HG03159 (cell line): Measurements from ENCODE around the gene IFT80.

Source experiments
- ATAC-seq: cut with Tn5 transposase; IDR thresholded peaks from one replicate; pipeline ENCODE4 v1.9.1; 2021; ENCODE audit warnings: mild to moderate bottlenecking, moderate library complexity; ENCODE audit not compliant: unreplicated experiment

Gene IFT80

DNA sequence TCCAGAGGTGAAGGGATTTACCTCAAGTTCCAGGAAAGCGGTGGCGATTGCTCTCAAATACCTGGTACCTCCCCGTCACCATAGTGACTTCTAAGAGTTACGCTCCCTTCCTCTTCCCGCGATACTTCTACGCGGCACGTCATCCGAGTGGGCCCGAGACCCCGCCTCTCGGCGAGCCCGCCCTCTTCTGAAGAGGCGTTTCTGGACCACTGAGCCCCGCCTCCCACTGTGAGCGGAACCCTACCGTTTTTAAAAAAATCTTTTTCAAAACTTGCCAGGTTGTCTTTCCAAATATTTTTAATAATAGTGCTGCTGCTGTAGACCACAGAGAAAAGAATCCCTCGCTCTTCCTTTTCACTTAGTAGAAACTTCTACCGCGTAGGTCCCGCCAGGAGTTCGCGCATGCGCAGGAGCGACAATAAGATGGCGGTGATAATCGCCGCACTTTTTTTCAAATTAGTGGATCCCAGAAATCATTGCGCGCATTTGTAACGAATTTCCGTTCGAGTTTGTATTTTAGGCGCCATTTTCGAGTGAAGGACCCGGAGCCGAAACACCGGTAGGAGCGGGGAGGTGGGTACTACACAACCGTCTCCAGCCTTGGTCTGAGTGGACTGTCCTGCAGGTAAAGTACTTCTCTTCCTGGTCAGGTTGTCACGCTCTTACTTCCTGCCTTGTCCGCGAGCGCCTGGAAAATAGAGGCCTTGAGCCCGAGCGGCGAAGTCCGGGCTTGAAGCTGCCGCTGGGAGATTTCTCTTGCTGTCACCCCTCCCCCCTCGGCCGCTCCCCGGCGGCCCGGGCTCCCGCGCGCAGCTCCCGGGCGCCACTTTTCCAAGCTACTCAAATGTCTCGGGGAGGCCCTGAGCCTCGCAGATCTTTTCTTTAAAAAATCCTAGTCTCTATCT, at the start of gene IFT80, which contains the start of gene SMC4:
TSS of gene IFT80 (minus strand) at position 101 of the 905 bp plus-strand sequence. CDS start 14,625 bp downstream, outside the sequence.
TSS of gene SMC4 (plus strand) at position 526 of the 905 bp plus-strand sequence. CDS start 1,177 bp downstream, outside the sequence.
- ATAC-seq = peak; percentile 93

- ATAC-seq = no peak
Measured at GRCh38 chr3:160447544-160447943, 48.5 kb upstream of the IFT80 start.

DNA sequence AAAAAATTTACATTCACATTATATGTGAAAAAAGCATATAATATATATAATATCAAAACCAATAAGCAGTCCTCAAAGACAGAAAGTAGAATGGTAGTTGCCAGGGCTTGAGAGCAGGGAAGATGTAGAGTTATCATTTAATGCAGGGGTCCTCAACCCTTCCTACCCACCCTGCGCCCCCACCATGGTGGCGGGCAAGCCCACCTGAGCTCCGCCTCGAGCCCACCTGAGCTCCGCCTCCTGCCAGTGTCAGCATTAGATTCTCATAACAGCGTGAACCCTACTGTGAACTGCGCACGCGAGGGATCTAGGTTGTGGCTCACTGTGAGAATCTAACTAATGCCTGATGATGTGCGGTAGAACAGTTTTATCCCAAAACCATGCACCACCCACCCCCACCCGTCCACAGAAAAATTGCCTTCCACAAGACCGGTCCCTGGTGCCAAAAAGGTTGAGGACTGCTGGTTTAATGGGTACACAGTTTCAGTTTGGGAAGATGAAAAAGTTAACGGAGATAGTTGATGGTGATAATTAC, 47.6 kb upstream of the IFT80 start:
- no peak for ATAC-seq

GRCh38 chr3:160445854-160446253, 46.8 kb upstream of the IFT80 start:
- ATAC-seq = no peak

- ATAC-seq = no peak
Measured at GRCh38 chr3:160444411-160444810, 45.4 kb upstream of the IFT80 start.

DNA sequence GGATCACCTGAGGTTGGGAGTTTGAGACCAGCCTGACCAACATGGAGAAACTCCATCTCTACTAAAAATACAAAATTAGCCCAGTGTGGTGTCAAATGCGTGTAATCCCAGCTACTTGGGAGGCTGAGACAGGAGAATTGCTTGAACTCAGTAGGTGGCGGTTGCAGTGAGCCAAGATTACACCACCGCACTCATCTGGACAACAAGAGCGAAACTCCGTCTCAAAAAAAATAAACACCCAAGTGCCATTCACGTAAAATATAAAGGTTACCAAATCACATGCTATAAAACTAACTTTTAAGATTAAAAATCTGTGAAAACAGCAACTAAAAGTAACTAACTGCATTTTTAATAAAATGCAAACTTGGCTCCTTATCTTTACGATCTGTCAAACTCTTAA, 41.7 kb upstream of the IFT80 start:
- ATAC-seq = no peak

DNA sequence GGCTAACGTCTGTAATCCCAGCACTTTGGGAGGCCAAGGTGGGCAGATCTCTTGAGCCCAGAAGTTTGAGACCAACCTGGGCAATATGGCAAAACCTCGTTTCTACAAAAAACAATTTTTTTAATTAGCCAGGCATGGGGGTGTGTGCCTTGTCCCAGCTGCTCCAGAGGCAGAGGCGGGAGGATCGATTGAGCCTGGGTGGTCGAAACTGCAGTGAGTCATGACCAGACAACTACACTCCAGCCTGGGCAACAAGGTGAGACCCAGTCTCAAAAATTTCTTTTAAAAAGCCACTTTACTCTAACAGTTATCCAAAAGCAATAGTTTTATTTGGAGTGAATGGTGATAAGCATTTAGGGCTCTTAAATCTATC, 38.0 kb upstream of the IFT80 start:
- no peak for ATAC-seq

GRCh38 chr3:160435747-160436146, 36.7 kb upstream of the IFT80 start:
- ATAC-seq = no peak

- no peak for ATAC-seq
Measured at GRCh38 chr3:160435095-160435494, 36.1 kb upstream of the IFT80 start.

GRCh38 chr3:160434071-160434470, 35.0 kb upstream of the IFT80 start:
- no peak for ATAC-seq

GRCh38 chr3:160427832-160428424, 28.9 kb upstream of the IFT80 start:
- no peak for ATAC-seq

GRCh38 chr3:160417311-160417710, 18.3 kb upstream of the IFT80 start:
- no peak for ATAC-seq

DNA sequence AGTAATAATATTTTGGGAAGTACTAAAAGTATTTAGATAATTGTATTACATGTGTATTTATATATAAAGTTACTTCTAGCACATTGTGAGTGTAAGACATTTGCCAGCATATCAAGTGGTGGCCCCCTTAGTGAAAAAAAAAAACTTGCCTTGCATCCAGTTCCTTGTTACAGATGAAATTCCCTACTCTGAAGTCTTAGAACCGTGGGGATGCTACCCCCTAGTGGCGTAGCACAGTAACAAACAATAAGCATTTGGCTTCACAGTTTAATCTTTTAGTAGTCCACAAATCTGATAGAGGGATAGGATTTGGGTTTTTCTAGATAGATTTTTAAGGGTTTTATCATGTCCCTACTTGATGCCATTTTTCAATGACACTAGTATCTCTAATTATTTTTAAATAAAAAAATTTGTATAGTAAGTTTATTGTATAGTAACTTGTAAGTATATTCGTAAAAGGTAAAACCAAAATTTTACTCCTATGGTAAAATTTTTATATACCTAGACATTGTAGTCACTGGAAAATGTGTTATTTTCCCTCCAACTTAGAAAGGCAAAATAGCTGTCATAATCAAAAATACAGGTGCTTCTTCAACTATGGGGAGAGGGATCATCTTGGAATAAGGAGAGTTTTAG, 14.7 kb upstream of the IFT80 start:
- ATAC-seq = peak; percentile 66

- no peak for ATAC-seq
Measured at GRCh38 chr3:160412477-160412876, 13.5 kb upstream of the IFT80 start.

DNA sequence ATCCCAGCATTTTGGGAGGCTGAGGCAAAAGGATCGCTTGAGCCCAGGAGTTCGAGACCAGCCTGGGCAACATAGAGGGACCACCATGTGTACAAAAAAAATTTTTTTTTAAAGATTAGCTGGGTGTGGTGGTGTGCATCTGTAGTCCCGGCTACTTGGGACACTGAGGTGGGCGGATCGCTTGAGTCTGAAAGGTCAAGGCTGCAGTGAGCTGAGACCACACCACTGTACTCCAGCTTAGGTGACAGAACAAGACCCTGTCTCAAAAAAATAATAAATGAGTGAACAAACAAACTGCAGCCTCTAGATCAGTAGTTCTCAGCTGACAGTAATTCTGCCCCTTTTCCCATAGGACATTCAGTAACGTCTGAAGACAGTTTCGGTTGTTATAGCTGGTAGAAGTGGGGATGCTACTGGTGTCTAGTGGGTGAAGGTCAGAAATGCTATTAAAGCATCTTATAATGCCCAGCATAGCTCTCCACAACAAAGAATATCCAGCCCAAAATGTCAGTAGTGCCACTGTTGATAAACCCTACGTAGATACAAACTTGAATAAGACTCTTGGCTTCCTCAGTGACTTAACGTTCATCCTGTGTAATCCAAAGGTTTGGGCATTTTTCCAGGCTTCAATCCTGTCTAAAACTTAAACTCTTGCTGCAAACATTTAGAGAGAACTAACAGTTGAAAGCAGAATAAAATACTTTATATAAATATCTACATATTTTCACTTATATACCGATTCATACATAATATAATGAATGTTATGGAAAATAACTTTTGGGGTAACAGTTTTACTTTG, 11.0 kb upstream of the IFT80 start:
- no peak for ATAC-seq

- ATAC-seq = no peak
Measured at GRCh38 chr3:160403796-160404470, 4.9 kb upstream of the IFT80 start.

DNA sequence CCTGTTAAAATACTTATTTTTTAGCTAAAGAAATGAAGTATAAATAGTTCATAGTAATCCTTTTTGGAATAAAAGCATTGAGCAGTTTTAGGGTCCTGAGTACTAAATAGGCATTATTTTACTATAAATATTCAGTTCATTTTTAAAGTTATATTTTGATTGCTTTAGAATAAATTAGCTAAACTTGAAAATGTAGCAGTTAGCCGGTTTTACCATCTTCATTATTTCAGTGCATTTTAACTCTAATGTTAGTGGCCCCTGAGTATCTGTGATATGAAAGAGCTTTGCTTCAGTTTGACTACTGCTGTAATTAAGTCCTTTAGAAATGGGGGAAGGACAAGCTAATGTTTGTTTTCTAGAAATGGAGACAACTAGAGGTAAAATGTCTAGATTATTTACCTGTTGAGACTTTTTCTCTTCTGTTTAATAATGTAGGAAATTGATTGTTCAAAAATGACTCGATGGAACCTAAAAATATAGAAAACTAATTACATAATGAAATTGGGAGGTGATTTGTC, 4.1 kb upstream of the IFT80 start:
- no peak for ATAC-seq

- no peak for ATAC-seq
Measured at GRCh38 chr3:160402221-160403027, 3.4 kb upstream of the IFT80 start.
